Mesenchymal stem cell (in vitro differentiated cells and primary cell): ENCODE data around the gene BNIP5.

Experiments
- DNase-seq: peaks from one replicate; pipeline ENCODE4 v3.0.0-alpha.2; 2013
- H2AFZ ChIP-seq: one replicate; pipeline ENCODE4 v1.6.1; 2013; ENCODE audit warnings: low read depth, mild to moderate bottlenecking, control low read depth, inconsistent platforms, low read length, moderate library complexity
- H2AK5ac ChIP-seq: 2 replicates; pipeline ENCODE4 v1.6.1; 2013; ENCODE audit warnings: low read length, moderate library complexity, mild to moderate bottlenecking, inconsistent platforms; ENCODE audit not compliant: severe bottlenecking
- H2BK120ac ChIP-seq: one replicate; pipeline ENCODE4 v1.6.1; 2013; ENCODE audit warnings: low read depth, mild to moderate bottlenecking, inconsistent platforms, low read length, moderate library complexity
- H2BK12ac ChIP-seq, 2 experiments: one replicate each; pipeline ENCODE4 v1.6.1; 2013; ENCODE audit warnings: inconsistent platforms in 2 of 2, low read length in 2 of 2, mild to moderate bottlenecking in 2 of 2, moderate library complexity in 2 of 2, control low read depth in 1 of 2
- H2BK15ac ChIP-seq: one replicate; pipeline ENCODE4 v1.6.1; 2013; ENCODE audit warnings: mild to moderate bottlenecking, low read depth, inconsistent platforms; ENCODE audit not compliant: poor library complexity, severe bottlenecking
- H2BK5ac ChIP-seq: 2 replicates; pipeline ENCODE4 v1.6.1; 2013; ENCODE audit warnings: low read depth, mild to moderate bottlenecking, low read length, control low read depth, inconsistent platforms; ENCODE audit not compliant: poor library complexity, severe bottlenecking
- H3K14ac ChIP-seq, 2 experiments: one replicate each; pipeline ENCODE4 v1.6.1; 2013; ENCODE audit warnings: inconsistent platforms in 2 of 2, low read length in 2 of 2, control low read depth in 1 of 2, mild to moderate bottlenecking in 1 of 2, moderate library complexity in 1 of 2
- H3K18ac ChIP-seq, 2 experiments: one replicate each; pipeline ENCODE4 v1.6.1; 2013; ENCODE audit warnings: inconsistent platforms in 2 of 2, low read length in 2 of 2, control low read depth in 1 of 2, low read depth in 1 of 2, mild to moderate bottlenecking in 1 of 2
- H3K23ac ChIP-seq, 2 experiments: one replicate each; pipeline ENCODE4 v1.6.1; 2013; ENCODE audit warnings: inconsistent platforms in 2 of 2, low read length in 2 of 2, mild to moderate bottlenecking in 2 of 2, moderate library complexity in 2 of 2, control low read depth in 1 of 2
- H3K27ac ChIP-seq: 2 replicates; pipeline ENCODE4 v1.5.1; 2013; ENCODE audit warnings: mild to moderate bottlenecking, moderate library complexity, low read length, control low read depth, inconsistent platforms; ENCODE audit not compliant: poor library complexity, severe bottlenecking
- H3K27me3 ChIP-seq, 2 experiments: 2 replicates each; pipeline versions ENCODE4 v1.6.1 to v1.7.0; 2013; ENCODE audit warnings: low read length in 2 of 2, mild to moderate bottlenecking in 2 of 2, moderate library complexity in 2 of 2, control low read depth in 1 of 2, inconsistent platforms in 1 of 2; ENCODE audit not compliant: control insufficient read depth in 1 of 2, insufficient read depth in 1 of 2
- H3K36me3 ChIP-seq, 2 experiments: 2 replicates each; pipeline versions ENCODE4 v1.6.1 to v1.7.0; 2013; ENCODE audit warnings: low read length in 2 of 2, control low read depth in 1 of 2, inconsistent platforms in 1 of 2, low read depth in 1 of 2, mild to moderate bottlenecking in 1 of 2; ENCODE audit not compliant: insufficient read depth in 2 of 2, control insufficient read depth in 1 of 2
- H3K4ac ChIP-seq, 2 experiments: one replicate each; pipeline ENCODE4 v1.6.1; 2013; ENCODE audit warnings: inconsistent platforms in 2 of 2, low read length in 2 of 2, mild to moderate bottlenecking in 2 of 2, moderate library complexity in 2 of 2, control low read depth in 1 of 2, low read depth in 1 of 2
- H3K4me1 ChIP-seq: 2 replicates; pipeline ENCODE4 v1.6.1; 2013; ENCODE audit warnings: low read depth, low read length, control low read depth; ENCODE audit not compliant: control insufficient read depth, insufficient read depth
- H3K4me2 ChIP-seq: 2 replicates; pipeline ENCODE4 v1.6.1; 2013; ENCODE audit warnings: low read length, mild to moderate bottlenecking, inconsistent platforms; ENCODE audit not compliant: poor library complexity, severe bottlenecking
- H3K4me3 ChIP-seq, 2 experiments: 2 replicates each; pipeline versions ENCODE4 v1.5.1 to v1.7.0; 2013; ENCODE audit warnings: low read length in 2 of 2, mild to moderate bottlenecking in 2 of 2, control low read depth in 1 of 2, low read depth in 1 of 2; ENCODE audit not compliant: insufficient read depth in 1 of 2
- H3K79me1 ChIP-seq: replicated peaks from 2 replicates; pipeline ENCODE4 v1.6.1; 2013; ENCODE audit warnings: mild to moderate bottlenecking, control low read depth, low read length, inconsistent platforms; ENCODE audit not compliant: poor library complexity, severe bottlenecking
- H3K9ac ChIP-seq: 2 replicates; pipeline ENCODE4 v1.7.0; 2013; ENCODE audit warnings: mild to moderate bottlenecking, low read length, moderate library complexity
- H3K9me3 ChIP-seq: 2 replicates; pipeline ENCODE4 v1.7.0; 2013; ENCODE audit warnings: mild to moderate bottlenecking, low read length; ENCODE audit not compliant: control insufficient read depth
- H4K8ac ChIP-seq: one replicate; pipeline ENCODE4 v1.6.1; 2013; ENCODE audit warnings: inconsistent platforms, mild to moderate bottlenecking, low read length, moderate library complexity
- H4K91ac ChIP-seq: one replicate; pipeline ENCODE4 v1.6.1; 2013; ENCODE audit warnings: mild to moderate bottlenecking, low read length, inconsistent platforms
- WGBS: methylation state at CpG from one replicate; pipeline ENCODE4 v1.1.7; 2013; ENCODE audit warnings: mixed read lengths; 5-methylcytosine and 5-hydroxymethylcytosine counted together

The BNIP5 gene

DNA sequence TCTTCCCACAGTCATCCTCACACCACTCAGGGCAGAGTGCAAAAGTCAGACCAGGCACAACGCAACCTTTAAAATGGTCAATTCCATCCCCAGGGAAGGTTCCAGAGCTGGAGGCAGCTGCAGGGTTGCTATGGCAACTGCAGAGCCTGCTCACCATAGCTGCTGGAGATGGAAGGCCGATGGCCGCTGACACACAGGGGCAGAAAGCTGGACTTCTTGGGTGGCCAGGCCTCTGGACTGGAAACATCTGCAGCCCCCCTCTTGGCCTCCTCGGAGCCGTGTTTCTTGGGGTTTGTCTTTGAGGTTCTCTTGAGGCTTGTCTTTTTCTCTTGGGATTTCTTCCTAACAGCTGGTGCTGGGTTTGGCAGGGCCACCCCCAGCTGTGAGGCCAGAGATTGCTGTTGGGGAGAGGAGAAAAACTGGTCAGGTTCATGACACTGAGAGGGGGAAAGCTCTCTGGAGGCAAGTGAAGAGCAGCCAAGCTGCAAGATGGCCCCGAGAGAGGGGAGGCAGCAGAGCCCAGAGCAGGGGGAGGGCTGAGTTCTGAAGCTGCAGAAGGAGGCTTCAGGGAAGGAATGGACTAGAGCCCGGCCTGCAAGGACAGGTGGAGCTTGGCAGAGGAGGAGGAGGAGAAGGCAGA lies 10.2 kb downstream of the BNIP5 start:
- Histone ChIP-seq H3K4me2 (no peak overlapping the region), H3K9me3 (no peaks in the 10 kb centered on the region), H2BK15ac (no peak overlapping the region), H2AK5ac (no peak overlapping the region), H3K4me3 (no peak overlapping the region), H4K91ac (no peak overlapping the region), H4K8ac (no peak overlapping the region), H3K79me1 (no peaks in the 10 kb centered on the region), H3K14ac (no peak overlapping the region), H2BK120ac (no peak overlapping the region), H2BK5ac (no peak overlapping the region), H2BK12ac (no peak overlapping the region), H3K4ac (no peak overlapping the region), H3K18ac (no peak overlapping the region), H2AFZ (no peak overlapping the region), H3K27me3 (peaks cover 58 to 76% of the 10 kb centered on the region in 2 experiments), H3K4me1 (peaks cover 11% of the 10 kb centered on the region), H3K36me3 (no peaks in the 10 kb centered on the region), H3K27ac (no peak overlapping the region), H3K23ac (no peak overlapping the region), H3K9ac (no peak overlapping the region)
- 69% methylated on average over 7 of the region's 7 CpGs for WGBS
- no peak for DNase-seq

DNA sequence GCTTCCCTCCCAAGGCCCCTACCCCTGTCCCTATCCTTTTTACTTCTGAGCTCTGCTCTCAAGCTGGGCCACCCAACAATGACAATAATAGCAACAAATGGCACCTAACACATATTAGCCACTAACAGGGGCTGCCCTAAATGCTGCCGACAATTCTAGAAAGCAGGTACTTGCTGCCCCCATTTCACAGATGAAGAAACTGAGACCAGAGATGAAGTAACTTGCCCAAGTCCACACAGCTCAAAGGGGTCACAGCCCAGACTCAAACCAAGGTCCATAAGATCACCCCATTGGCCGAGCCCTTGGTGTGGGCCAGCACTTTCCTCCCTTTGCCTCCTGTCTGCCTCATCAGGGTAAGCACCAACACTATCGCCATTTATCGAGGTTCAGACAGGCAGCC lies 12.0 kb downstream of the BNIP5 start:
- Histone ChIP-seq H3K18ac (no peak overlapping the region), H3K79me1 (no peaks in the 10 kb centered on the region), H3K27me3 (peaks cover 47 to 75% of the 10 kb centered on the region in 2 experiments), H3K4ac (no peak overlapping the region), H3K4me1 (peaks cover 4% of the 10 kb centered on the region), H3K9me3 (no peaks in the 10 kb centered on the region), H3K4me3 (no peak overlapping the region), H4K91ac (no peak overlapping the region), H4K8ac (no peak overlapping the region), H3K4me2 (no peak overlapping the region), H2AK5ac (no peak overlapping the region), H3K36me3 (no peaks in the 10 kb centered on the region), H2BK120ac (no peak overlapping the region), H2BK12ac (no peak overlapping the region), H3K27ac (no peak overlapping the region), H2BK5ac (no peak overlapping the region), H3K23ac (no peak overlapping the region), H3K14ac (peak overlapping the region in 1 of 2 experiments; percentile 10), H2BK15ac (peak overlapping the region; percentile 30), H2AFZ (no peak overlapping the region), H3K9ac (no peak overlapping the region)
- 91% methylated on average over 4 of the region's 4 CpGs for WGBS
- no peak for DNase-seq

DNA sequence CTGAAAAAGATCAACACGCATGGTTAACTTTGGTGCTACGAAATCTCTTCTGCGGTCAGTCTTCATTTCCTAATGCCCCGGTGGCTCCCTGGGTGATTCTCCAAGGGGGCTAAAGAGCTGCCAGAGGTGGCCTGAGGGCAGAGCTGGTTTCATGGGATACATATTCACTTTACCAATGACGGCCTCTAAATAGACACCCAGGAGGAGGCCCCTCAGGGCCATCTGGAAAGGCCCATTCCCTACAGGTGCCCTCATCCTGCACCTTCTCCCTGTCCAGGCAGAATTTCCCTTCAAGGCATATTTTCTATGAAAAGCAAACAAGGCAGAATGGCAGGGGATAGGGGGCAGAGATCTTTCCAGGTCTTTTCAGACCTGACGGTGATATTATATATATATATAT lies 12.5 kb downstream of the BNIP5 start:
- DNase-seq = no peak
- no peak overlapping the region for H4K8ac ChIP-seq
- 97% methylated on average over 5 of the region's 6 CpGs for WGBS
- H3K27ac ChIP-seq = no peak overlapping the region
- H3K36me3 ChIP-seq = no peaks in the 10 kb centered on the region
- no peak overlapping the region for H3K4me2 ChIP-seq
- peaks cover 4% of the 10 kb centered on the region for H3K4me1 ChIP-seq
- H2BK12ac ChIP-seq = no peak overlapping the region
- peaks cover 45 to 76% of the 10 kb centered on the region in 2 experiments for H3K27me3 ChIP-seq
- no peak overlapping the region for H2BK120ac ChIP-seq
- H2AK5ac ChIP-seq = no peak overlapping the region
- no peak overlapping the region for H3K4ac ChIP-seq
- no peak overlapping the region for H3K23ac ChIP-seq
- H4K91ac ChIP-seq = no peak overlapping the region
- H3K18ac ChIP-seq = no peak overlapping the region
- no peaks in the 10 kb centered on the region for H3K79me1 ChIP-seq
- H3K14ac ChIP-seq = no peak overlapping the region
- H3K4me3 ChIP-seq = no peak overlapping the region
- H3K9me3 ChIP-seq = no peaks in the 10 kb centered on the region
- H2BK15ac ChIP-seq = no peak overlapping the region
- H2AFZ ChIP-seq = no peak overlapping the region
- no peak overlapping the region for H2BK5ac ChIP-seq
- no peak overlapping the region for H3K9ac ChIP-seq

DNA sequence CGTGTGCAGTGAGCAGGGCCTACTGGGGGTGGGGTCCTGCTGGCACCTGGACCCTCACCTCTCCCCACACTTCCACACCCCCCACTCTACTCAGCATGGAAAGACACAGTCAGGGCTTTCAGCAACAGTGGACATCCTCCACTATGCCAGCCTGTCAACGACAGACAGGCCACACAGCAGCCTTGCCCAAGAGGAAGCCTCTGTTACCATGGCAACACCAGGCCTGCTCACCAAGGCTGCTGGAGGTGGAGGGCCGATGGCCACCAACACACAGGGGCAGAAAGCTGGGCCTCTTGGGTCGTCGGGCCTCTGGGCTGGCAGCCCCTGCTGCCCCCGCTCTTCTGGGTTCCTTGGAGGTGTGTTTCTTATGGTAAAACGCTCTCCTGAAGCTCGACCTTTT lies 13.6 kb downstream of the BNIP5 start:
- H2AK5ac ChIP-seq = no peak overlapping the region
- WGBS = 76% methylated on average over 7 of the region's 8 CpGs
- peaks cover 42 to 70% of the 10 kb centered on the region in 2 experiments for H3K27me3 ChIP-seq
- H3K9me3 ChIP-seq = no peaks in the 10 kb centered on the region
- peak overlapping the region in 1 of 2 experiments; percentile 30 for H3K18ac ChIP-seq
- no peak overlapping the region for H4K91ac ChIP-seq
- no peak overlapping the region for H3K4me3 ChIP-seq
- peaks cover 4% of the 10 kb centered on the region for H3K4me1 ChIP-seq
- no peak overlapping the region for H2AFZ ChIP-seq
- H3K4me2 ChIP-seq = no peak overlapping the region
- DNase-seq = peak; percentile 26
- peak overlapping the region in 1 of 2 experiments; percentile 36 for H3K14ac ChIP-seq
- H3K79me1 ChIP-seq = no peaks in the 10 kb centered on the region
- H3K36me3 ChIP-seq = no peaks in the 10 kb centered on the region
- H3K27ac ChIP-seq = no peak overlapping the region
- H2BK5ac ChIP-seq = no peak overlapping the region
- no peak overlapping the region for H2BK120ac ChIP-seq
- no peak overlapping the region for H2BK15ac ChIP-seq
- no peak overlapping the region for H3K4ac ChIP-seq
- H2BK12ac ChIP-seq = no peak overlapping the region
- no peak overlapping the region for H4K8ac ChIP-seq
- no peak overlapping the region for H3K9ac ChIP-seq
- no peak overlapping the region for H3K23ac ChIP-seq
